Measurements from ENCODE around the gene POLD3. TPM values are rescaled to one million over a fixed set of nuclear protein-coding genes. Genes with fewer than 3 reads are reported as not detected.

Gene POLD3
- total RNA-seq, 4 donors from 2014 or later = 19.8 to 55.3 (median 34.2) TPM

- H3K27ac ChIP-seq = no peak overlapping the region
- H3K36me3 ChIP-seq = no peaks in the 10 kb centered on the region
- peaks cover 0 to 13% (median 0%) of the 10 kb centered on the region in 4 donors for H3K4me1 ChIP-seq
- peak in 1 of 3 donors; percentile 7 for DNase-seq
- H3K9me3 ChIP-seq = no peaks in the 10 kb centered on the region
- no peak overlapping the region for H3K4me3 ChIP-seq
- no peak for TF ChIP-seq POLR2A (IDR thresholded peaks at IDR 0.05)
- no peak for TF ChIP-seq CTCF (IDR thresholded peaks at IDR 0.05)
- H3K27me3 ChIP-seq = no peaks in the 10 kb centered on the region
Measured at GRCh38 chr11:74684661-74685060, 92.3 kb downstream of the POLD3 start.

- Histone ChIP-seq H3K4me3 (no peak overlapping the region), H3K36me3 (no peaks in the 10 kb centered on the region), H3K4me1 (peaks cover 0 to 13% (median 0%) of the 10 kb centered on the region in 4 donors), H3K27ac (no peak overlapping the region), H3K27me3 (no peaks in the 10 kb centered on the region), H3K9me3 (no peaks in the 10 kb centered on the region)
- no peak for DNase-seq
- no peak for TF ChIP-seq POLR2A (IDR thresholded peaks at IDR 0.05)
- no peak for TF ChIP-seq CTCF (IDR thresholded peaks at IDR 0.05)
Measured at GRCh38 chr11:74685338-74685737, 93.0 kb downstream of the POLD3 start.

- TF ChIP-seq POLR2A (IDR thresholded peaks at IDR 0.05) = no peak
- no peak for TF ChIP-seq CTCF (IDR thresholded peaks at IDR 0.05)
- peaks cover 0 to 13% (median 0%) of the 10 kb centered on the region in 4 donors for H3K4me1 ChIP-seq
- H3K4me3 ChIP-seq = no peak overlapping the region
- H3K36me3 ChIP-seq = no peaks in the 10 kb centered on the region
- no peak overlapping the region for H3K27ac ChIP-seq
- DNase-seq = peak in 2 of 3 donors; percentile 24 to 59
- H3K9me3 ChIP-seq = no peaks in the 10 kb centered on the region
- H3K27me3 ChIP-seq = no peaks in the 10 kb centered on the region
Measured at GRCh38 chr11:74685905-74686304, 93.5 kb downstream of the POLD3 start.

GRCh38 chr11:74686792-74687191 is 94.4 kb downstream of the POLD3 start:
- Histone ChIP-seq H3K36me3 (no peaks in the 10 kb centered on the region), H3K27ac (no peak overlapping the region), H3K27me3 (no peaks in the 10 kb centered on the region), H3K9me3 (no peaks in the 10 kb centered on the region), H3K4me1 (peaks cover 0 to 13% (median 0%) of the 10 kb centered on the region in 4 donors), H3K4me3 (no peak overlapping the region)
- TF ChIP-seq CTCF (IDR thresholded peaks at IDR 0.05) (no peak), POLR2A (IDR thresholded peaks at IDR 0.05) (no peak)
- DNase-seq = peak in 1 of 3 donors; percentile 35

- no peaks in the 10 kb centered on the region for H3K9me3 ChIP-seq
- H3K4me3 ChIP-seq = no peak overlapping the region
- H3K27me3 ChIP-seq = no peaks in the 10 kb centered on the region
- no peaks in the 10 kb centered on the region for H3K36me3 ChIP-seq
- DNase-seq = no peak
- H3K27ac ChIP-seq = no peak overlapping the region
- peaks cover 0 to 13% (median 0%) of the 10 kb centered on the region in 4 donors for H3K4me1 ChIP-seq
- TF ChIP-seq POLR2A (IDR thresholded peaks at IDR 0.05) = no peak
Measured at GRCh38 chr11:74687237-74688023, 95.0 kb downstream of the POLD3 start.

GRCh38 chr11:74689666-74690065 is 97.3 kb downstream of the POLD3 start:
- no peaks in the 10 kb centered on the region for H3K27me3 ChIP-seq
- no peak overlapping the region for H3K4me3 ChIP-seq
- H3K27ac ChIP-seq = no peak overlapping the region
- TF ChIP-seq POLR2A (IDR thresholded peaks at IDR 0.05) (no peak), CTCF (IDR thresholded peaks at IDR 0.05) (no peak)
- H3K9me3 ChIP-seq = no peaks in the 10 kb centered on the region
- DNase-seq = no peak
- no peaks in the 10 kb centered on the region for H3K4me1 ChIP-seq
- H3K36me3 ChIP-seq = no peaks in the 10 kb centered on the region

Data from Peyer's patch (tissue), 4 donors.